LoVo (cell line): Measurements from ENCODE around the gene PCBP3.
"Not testable (repeated sequence)": the region's sequence is repeated elsewhere in the genome, so short reads cannot be mapped to it uniquely, and the experiment has no call there.

ENCODE experiments used
- DNase-seq: peaks from one replicate; pipeline ENCODE4 v3.0.0-alpha.2; 2016; ENCODE audit warnings: low spot score

The PCBP3 gene

GRCh38 chr21:45828580-45829570 lies 185.3 kb downstream of the PCBP3 start:
- no peak for DNase-seq

- no peak for DNase-seq
Measured at GRCh38 chr21:45829668-45830067, 186.1 kb downstream of the PCBP3 start.

GRCh38 chr21:45830221-45830640 lies 186.7 kb downstream of the PCBP3 start:
- DNase-seq: no peak

DNA sequence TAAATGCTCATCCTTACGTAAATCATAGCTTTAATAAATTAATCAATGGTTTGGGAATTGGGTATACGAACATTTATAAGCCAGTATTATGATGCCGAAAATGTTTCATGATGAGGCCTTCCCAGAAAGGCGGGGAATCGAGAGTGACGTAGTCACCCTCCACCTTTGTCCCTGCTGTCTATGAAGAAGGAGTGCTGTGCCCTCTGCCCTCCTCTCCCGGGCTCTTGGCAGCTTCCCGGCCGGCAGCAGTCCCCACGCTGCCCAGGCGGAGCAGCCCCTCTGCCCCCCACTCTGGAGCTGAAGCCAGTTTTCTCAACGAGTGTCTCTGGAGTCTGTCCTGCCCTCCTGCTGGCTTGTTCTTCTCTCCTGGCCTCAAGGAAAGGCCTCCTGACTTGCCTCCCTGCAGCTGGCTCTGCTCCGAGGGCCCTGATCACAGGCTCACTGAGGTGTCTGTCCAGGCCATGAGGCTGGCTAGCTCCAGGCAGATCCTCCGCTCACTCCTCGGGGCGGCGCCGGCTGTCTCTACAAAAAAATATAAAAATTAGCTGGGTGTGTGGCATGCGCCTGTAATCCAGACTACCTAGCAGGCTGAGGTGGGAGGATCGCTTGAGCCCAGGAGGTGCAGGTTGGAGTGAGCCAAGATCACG lies 187.3 kb downstream of the PCBP3 start:
- no peak for DNase-seq

DNA sequence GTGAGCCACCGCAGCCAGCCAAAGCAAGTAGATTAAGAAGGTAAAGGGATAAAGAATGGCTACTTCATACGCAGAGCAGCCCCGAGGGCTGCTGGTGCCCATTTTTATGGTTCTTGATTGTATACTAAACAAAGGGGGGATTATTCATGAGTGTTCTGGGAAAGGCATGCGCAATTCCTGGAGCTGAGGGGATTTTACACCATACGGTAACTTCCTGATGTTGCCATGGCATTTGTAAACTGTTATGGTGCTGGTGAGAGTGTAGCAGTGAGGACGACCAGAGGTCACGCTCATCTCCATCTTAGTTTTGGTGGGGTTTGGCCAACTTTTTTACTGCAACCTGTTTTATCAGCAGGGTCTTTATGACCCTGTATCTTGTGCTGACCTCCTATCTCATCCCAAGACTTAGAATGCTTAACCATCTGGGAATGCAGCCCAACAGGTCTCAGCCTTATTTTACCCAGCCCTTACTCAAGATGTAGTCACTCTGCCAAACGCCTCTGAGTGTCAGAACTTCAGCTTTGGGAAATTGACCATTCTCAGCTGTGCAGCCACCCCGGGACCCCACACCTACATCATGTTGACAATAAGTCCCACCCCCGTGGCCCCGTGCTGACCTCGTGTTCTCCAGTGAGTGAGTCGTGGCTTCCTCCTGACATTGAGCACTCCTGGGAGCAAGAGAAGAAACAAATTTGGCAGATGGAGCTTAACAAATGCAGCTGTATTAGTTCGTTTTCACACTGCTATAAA lies 188.6 kb downstream of the PCBP3 start:
- DNase-seq: no peak

GRCh38 chr21:45832741-45833235 lies 189.3 kb downstream of the PCBP3 start:
- not testable (repeated sequence) for DNase-seq

DNA sequence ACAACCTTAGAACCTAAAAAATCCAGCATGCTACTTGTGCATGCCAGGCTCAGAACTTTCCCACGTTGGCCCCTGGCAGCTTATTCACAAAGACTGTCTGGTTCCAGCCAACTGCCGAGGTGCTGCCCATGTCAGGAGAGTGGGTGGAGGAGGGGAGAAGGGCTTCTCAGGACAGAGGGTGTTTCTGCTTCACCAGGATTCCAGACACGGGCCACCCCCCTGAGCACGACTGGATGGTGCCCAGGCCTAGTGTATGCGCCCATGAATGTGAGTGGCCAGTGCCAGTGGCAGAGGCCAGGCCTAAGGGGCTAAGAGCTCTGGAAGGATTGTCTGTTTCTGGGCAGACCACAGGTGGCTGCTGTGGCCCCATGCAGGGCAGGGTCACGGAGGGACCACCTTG lies 189.9 kb downstream of the PCBP3 start:
- DNase-seq: no peak

DNA sequence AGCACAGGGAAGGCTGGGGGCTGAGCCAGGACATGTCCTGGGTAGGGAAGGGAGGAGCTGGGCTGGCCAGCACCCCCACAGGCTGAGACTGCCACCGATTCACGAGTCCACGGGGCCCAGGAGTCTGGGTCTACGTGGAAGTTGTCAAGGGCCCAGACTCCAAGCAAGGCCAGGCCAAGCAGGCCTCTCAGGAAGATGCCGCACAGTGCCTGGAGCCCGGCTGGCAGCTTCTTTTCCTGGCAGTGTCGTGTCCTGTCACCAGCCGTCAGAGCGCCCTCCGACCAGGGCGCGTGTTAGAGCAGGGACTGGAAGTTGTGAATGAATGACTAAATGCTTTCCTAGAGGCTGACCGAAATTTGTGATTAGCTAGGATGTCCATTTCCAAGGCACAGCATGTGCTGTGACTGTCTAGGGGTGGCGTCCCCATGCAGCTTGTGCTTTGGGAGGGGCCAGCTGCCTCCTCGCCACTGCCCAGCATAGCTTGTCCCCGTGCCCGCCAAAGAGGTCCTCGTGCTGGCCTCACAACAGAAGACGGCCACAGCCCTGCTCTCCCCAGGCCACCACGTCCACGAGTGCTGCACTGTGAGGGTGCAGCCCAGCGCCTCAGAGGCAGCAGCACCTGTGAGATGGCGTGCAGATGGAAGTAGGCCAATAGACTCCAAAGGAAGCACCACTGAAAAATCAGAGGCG lies 190.6 kb downstream of the PCBP3 start:
- DNase-seq: no peak

DNA sequence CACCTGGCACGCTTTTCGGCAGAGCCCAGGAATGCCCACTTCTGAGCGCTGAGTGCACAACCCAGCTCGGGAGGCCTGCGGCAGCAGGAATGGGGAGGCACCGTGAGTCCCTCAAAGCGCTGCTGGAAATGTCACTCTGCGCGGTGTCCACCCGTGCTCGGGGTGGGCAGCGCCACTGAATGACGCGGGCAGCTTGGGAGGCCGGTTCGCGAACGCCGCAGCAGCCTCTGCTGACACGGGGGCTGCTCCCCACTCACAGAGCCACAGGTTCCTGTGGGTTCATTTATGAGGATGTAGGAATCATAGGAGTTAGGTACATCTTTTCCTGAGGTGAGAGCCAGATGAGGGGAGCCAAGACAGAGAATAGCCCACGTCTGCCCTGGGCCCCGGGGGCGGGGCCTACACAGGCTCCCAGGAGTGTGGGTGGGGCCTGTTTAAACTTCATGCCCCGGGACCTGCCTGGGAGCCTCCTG lies 191.3 kb downstream of the PCBP3 start:
- no peak for DNase-seq

GRCh38 chr21:45835301-45836267 lies 192.1 kb downstream of the PCBP3 start:
- no peak for DNase-seq

DNA sequence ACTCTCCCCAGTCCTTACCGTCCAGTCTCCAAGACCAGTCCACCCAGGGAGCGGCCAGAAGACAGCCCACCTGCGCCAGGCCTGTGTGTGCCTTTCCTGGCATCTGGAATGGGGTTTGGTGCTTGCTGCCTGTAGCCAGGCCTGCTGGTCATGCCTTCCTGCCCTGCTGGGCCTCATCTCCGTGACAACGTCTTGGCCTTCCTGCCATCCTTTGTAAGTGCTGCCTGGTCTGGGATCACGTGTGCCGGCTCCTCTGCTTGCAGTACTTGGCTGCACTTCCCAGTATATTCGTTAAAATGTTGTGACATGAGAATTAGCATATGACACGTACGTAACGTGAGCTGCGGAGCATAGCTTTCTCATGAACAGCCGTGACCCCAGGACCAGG lies 192.7 kb downstream of the PCBP3 start:
- DNase-seq: no peak

GRCh38 chr21:45836694-45837670 lies 193.5 kb downstream of the PCBP3 start:
- no peak for DNase-seq

DNA sequence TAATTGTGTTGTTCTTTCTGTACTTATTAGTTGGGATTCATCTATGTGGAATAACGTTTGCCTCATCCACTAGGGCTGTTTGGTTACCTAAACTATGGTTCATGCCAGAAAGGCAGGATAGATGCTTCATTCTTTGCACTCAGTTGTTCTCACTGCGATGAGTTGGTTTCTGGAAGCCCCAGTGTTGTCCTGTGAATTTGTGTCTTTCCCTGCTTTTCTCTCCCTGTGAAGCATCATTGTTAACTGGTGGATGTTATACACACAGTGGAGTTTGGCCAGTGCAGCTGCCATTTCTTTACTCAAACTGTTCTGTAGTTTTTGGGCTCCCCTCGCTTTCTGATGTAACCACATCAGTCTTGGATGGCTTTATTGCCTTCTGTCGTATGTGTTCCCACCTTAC lies 194.4 kb downstream of the PCBP3 start:
- no peak for DNase-seq

GRCh38 chr21:45838634-45839033 lies 195.1 kb downstream of the PCBP3 start:
- no peak for DNase-seq

DNA sequence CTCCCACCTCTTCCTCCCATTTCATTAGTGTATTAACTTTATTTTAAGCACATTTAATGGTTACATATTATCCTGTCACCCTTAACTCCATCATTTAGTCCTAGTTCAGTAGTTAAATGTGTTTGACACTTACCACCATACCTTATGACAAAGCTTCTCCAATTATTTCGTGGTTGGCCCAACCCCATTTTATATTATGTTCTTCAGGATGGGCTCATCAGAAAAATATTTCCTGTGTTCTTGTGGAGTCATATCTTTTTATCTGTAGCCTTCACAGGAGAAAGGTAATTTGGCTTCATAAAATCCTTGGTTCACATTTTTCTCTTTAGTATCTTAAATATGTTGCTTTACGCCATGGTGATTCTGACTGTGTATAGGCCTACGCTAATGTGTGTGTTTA lies 195.7 kb downstream of the PCBP3 start:
- peak; percentile 20 for DNase-seq

DNA sequence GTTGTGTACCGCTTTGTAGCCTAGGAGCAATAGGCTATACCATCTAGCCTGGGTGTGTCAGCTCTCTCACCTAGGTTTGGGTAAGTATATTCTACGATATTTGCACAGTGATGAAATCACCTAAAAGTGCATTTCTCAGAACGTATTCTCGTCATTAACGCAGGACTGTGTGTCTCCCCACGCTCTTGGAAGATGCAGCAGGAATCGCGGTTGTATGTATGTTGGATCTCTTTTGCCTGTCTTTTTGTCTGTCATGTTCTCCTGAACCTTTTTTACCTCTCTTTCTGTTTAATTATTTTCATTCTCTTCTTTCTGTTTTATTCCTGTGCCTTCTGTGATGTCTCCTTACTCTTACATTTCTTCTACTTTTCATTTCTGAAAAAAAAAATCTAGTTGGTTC lies 197.5 kb downstream of the PCBP3 start:
- DNase-seq: no peak

DNA sequence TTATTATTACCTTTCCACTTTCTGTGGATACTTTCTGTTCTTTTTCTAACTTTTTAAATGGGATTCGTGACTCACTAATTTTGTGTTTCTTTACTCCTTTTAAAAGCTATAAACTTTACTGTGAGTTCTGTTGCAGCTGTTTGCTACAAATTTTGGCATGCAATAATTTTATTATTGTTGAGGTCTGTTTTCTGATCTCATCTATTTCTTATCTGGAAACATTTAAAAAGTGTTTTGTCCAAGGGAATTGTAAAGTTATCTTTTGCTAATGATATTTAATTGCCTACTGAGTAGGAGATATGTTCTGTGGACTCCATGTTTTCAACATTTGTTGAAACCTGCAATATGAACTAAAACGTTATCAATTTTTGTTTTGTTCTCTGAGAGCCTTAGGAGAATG lies 199.9 kb downstream of the PCBP3 start:
- DNase-seq: no peak

GRCh38 chr21:45844181-45844580 lies 200.7 kb downstream of the PCBP3 start:
- DNase-seq: no peak

DNA sequence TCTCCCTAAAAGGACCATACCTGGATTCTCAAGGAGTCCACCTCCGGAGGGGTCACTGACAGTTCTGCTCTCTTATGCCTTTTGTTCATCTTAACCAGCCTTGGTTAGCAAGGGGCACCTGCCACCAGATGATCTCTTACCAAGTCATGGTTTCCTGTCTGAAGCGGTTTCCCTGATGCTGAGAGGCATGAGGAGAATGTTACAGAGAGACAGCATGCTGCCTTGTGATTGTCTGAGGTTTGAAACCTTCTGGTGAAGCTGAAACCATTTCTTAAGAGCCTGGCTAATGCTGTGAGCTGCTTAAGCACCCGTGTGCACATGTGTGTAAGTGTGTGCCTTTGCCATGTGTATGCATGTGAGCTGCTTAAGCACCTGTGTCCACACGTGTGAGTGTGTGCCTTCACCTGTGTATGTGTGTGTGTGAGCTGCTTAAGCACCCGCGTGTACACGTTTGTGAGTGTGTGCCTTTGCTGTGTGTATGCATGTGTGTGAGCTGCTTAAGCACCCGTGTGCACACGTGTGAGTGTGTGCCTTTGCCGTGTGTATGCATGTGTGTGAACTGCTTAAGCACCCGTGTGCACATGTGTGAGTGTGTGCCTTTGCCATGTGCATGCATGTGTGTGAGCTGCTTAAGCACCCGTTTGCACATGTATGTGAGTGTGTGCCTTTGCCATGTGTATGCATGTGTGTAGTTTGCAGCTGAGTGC lies 201.7 kb downstream of the PCBP3 start:
- no peak for DNase-seq
